Amniotic epithelial cell (primary cell): Measurements from ENCODE around the gene WASF3.

Experiments
- DNase-seq: peaks from one replicate; pipeline ENCODE4 v3.0.0-alpha.2; 2010; ENCODE audit warnings: low read depth

Gene WASF3

GRCh38 chr13:26557393-26558073 lies at the start of gene WASF3:
TSS of gene WASF3 (plus strand) at chr13:26557683. CDS start at chr13:26642271, 84,588 bp downstream.
- peak; percentile 86 for DNase-seq

- peak; percentile 79 for DNase-seq
These were observed 48.6 kb upstream of the WASF3 start for GRCh38 chr13:26508885-26509284.

- DNase-seq = no peak
These were observed 48.0 kb upstream of the WASF3 start for GRCh38 chr13:26509491-26509890.

- DNase-seq = no peak
These were observed 43.6 kb upstream of the WASF3 start for GRCh38 chr13:26513931-26514330.

GRCh38 chr13:26515721-26516120 lies 41.8 kb upstream of the WASF3 start:
- DNase-seq = no peak

GRCh38 chr13:26517936-26518335 lies 39.5 kb upstream of the WASF3 start:
- no peak for DNase-seq

- no peak for DNase-seq
These were observed 39.0 kb upstream of the WASF3 start for GRCh38 chr13:26518451-26518959.

- DNase-seq = no peak
These were observed 34.9 kb upstream of the WASF3 start for GRCh38 chr13:26522571-26522970.

- DNase-seq = no peak
These were observed 34.5 kb upstream of the WASF3 start for GRCh38 chr13:26523007-26523406.

GRCh38 chr13:26525528-26525927 lies 32.0 kb upstream of the WASF3 start:
- no peak for DNase-seq

GRCh38 chr13:26526702-26527216 lies 30.7 kb upstream of the WASF3 start:
- no peak for DNase-seq

GRCh38 chr13:26528527-26528926 lies 29.0 kb upstream of the WASF3 start:
- DNase-seq = no peak

GRCh38 chr13:26529441-26529840 lies 28.0 kb upstream of the WASF3 start:
- DNase-seq = peak; percentile 58

GRCh38 chr13:26531742-26532141 lies 25.7 kb upstream of the WASF3 start:
- DNase-seq = no peak

- no peak for DNase-seq
These were observed 23.3 kb upstream of the WASF3 start for GRCh38 chr13:26534036-26534726.

- DNase-seq = no peak
These were observed 18.8 kb upstream of the WASF3 start for GRCh38 chr13:26538363-26539317.

GRCh38 chr13:26539738-26540292 lies 17.7 kb upstream of the WASF3 start:
- no peak for DNase-seq

GRCh38 chr13:26540334-26540733 lies 17.1 kb upstream of the WASF3 start:
- DNase-seq = no peak

GRCh38 chr13:26541041-26541440 lies 16.4 kb upstream of the WASF3 start:
- no peak for DNase-seq

GRCh38 chr13:26541678-26542568 lies 15.6 kb upstream of the WASF3 start:
- no peak for DNase-seq

- no peak for DNase-seq
These were observed 12.8 kb upstream of the WASF3 start for GRCh38 chr13:26544707-26545106.
